GM12878 (cell line): ENCODE data around the gene TRIM16. TPM values are rescaled to one million over a fixed set of nuclear protein-coding genes. Genes with fewer than 3 reads are reported as not detected.
"Not testable (repeated sequence)": the region's sequence is repeated elsewhere in the genome, so short reads cannot be mapped to it uniquely, and the experiment has no call there.

Experiments
- ATAC-seq: fragments of 200-7000 bp; cut with Tn5 transposase; 3 replicates; pipeline ENCODE4 v1.9.1; 2020; ENCODE audit warnings: mild to moderate bottlenecking, moderate library complexity
- BruUV-seq: library from RNA; stranded (reverse); fragments of 400-500 nt; replicated peaks from 2 replicates; lab custom pipeline; 2021; lab: Mats Ljungman, UMichigan
- CTCF ChIA-PET: fragments of 300-600 bp; sonication (Branson Sonifier 250); formaldehyde crosslinking; extraction: SDS; loops from one replicate; lab custom pipeline; 2021; ENCODE audit warnings: inconsistent platforms; lab: Yijun Ruan, JAX
- POLR2A ChIA-PET: fragments of 350-600 bp; formaldehyde crosslinking; extraction: SDS; loops from one replicate; lab custom pipeline; 2021; ENCODE audit warnings: inconsistent platforms; lab: Charles Lee
- RAD21 ChIA-PET: fragments of 300-600 bp; sonication (Branson Sonifier 250); formaldehyde crosslinking; loops from one replicate; lab custom pipeline; 2023; ENCODE audit warnings: antibody characterized with exemption; ENCODE audit not compliant: unreplicated experiment; lab: Charles Lee
- SMC1A ChIA-PET: fragments of 300-600 bp; sonication (Branson Sonifier 250); formaldehyde crosslinking; loops from one replicate; lab custom pipeline; 2023; ENCODE audit not compliant: unreplicated experiment, uncharacterized antibody; lab: Charles Lee
- DNase-seq: peaks from one replicate; pipeline ENCODE4 v3.0.0-alpha.2; 2011; ENCODE audit warnings: low read depth, low spot score
- FAIRE-seq: peaks from 3 replicates; lab custom pipeline; 2011; peaks lifted over from hg19 to GRCh38; lab: Jason Lieb, UNC
- H2AFZ ChIP-seq: 2 replicates; pipeline ENCODE4 v1.6.0; 2011; ENCODE audit warnings: low read depth, low read length, control low read depth; ENCODE audit not compliant: control insufficient read depth
- H3K27ac ChIP-seq: 2 replicates; pipeline ENCODE4 v1.5.1; 2011; ENCODE audit warnings: control low read depth; ENCODE audit not compliant: control insufficient read depth, insufficient read depth
- H3K27me3 ChIP-seq, 2 experiments: replicated peaks in 1 of 2; 2 replicates each; pipeline versions ENCODE4 v1.6.0 to v1.6.1; 2011; ENCODE audit warnings: low read length in 1 of 2; ENCODE audit not compliant: control insufficient read depth in 2 of 2, insufficient read depth in 2 of 2
- H3K36me3 ChIP-seq, 2 experiments: 2 replicates each; pipeline ENCODE4 v1.5.1; 2011; ENCODE audit warnings: low read length in 1 of 2; ENCODE audit not compliant: control insufficient read depth in 2 of 2, insufficient read depth in 2 of 2
- H3K4me1 ChIP-seq: 2 replicates; pipeline ENCODE4 v1.6.1; 2011; ENCODE audit warnings: mild to moderate bottlenecking, low read length, moderate library complexity, mixed read lengths; ENCODE audit not compliant: control insufficient read depth, insufficient read depth
- H3K4me2 ChIP-seq: 2 replicates; pipeline ENCODE4 v1.6.0; 2011; ENCODE audit warnings: control low read depth; ENCODE audit not compliant: control insufficient read depth, insufficient read depth
- H3K4me3 ChIP-seq: fragments of 200-600 bp; sonication (generic); 2 replicates; pipeline ENCODE4 v1.5.1; 2016
- H3K79me2 ChIP-seq: 2 replicates; pipeline ENCODE4 v1.6.0; 2011; ENCODE audit warnings: low read length; ENCODE audit not compliant: control insufficient read depth, insufficient read depth
- H3K9ac ChIP-seq: 2 replicates; pipeline ENCODE4 v1.8.0; 2011; ENCODE audit warnings: low read length, control low read depth, mixed read lengths; ENCODE audit not compliant: control insufficient read depth, insufficient read depth
- H3K9me3 ChIP-seq: replicated peaks from 3 replicates; pipeline ENCODE4 v1.5.1; 2011; ENCODE audit warnings: mild to moderate bottlenecking, low read length; ENCODE audit not compliant: control insufficient read depth, insufficient read depth
- H4K20me1 ChIP-seq: 2 replicates; pipeline ENCODE4 v1.6.0; 2011; ENCODE audit not compliant: control insufficient read depth, insufficient read depth
- WGBS: methylation state at CpG from one replicate; pipeline ENCODE4 v1.1.6; 2016; ENCODE audit warnings: low lambda C conversion rate; ENCODE audit not compliant: insufficient replicate concordance, insufficient coverage; ENCODE audit errors: missing lambda C conversion rate; 5-methylcytosine and 5-hydroxymethylcytosine counted together
- in situ Hi-C: fragments of 300-500 bp; cut with MboI; formaldehyde crosslinking; loops from 9 replicates; pipeline ENCODE4 v1.14.3; 2018; ENCODE audit warnings: mixed read lengths
- intact Hi-C: fragments of 100-400 bp; cut with micrococcal nuclease; formaldehyde crosslinking; loops from one replicate; pipeline ENCODE4 v1.14.2; 2022; ENCODE audit not compliant: unreplicated experiment
- polyA plus RNA-seq, 11 experiments: library from polyadenylated mRNA; depleted of rRNA in 4 of 11; unstranded in 6 of 11; stranded (reverse) in 5 of 11; fragments of >200 nt; fragmentation: Nextera tagmentation in 4 of 11; fragmentation: Illumina TruSeq in 1 of 11; extraction: Ambion mirVana in 4 of 11; extraction: Trizol in 1 of 11; gene quantifications; 1 replicate in 1 of 11; 2 replicates in 10 of 11; pipeline versions ENCODE4 v1.2.1 to v1.2.3, GENCODE V29; 2011 to 2016; ENCODE audit warnings: inconsistent platforms in 2 of 11, missing spikeins in 2 of 11, low read depth in 1 of 11
- total RNA-seq, 4 experiments: library from RNA; depleted of rRNA in 3 of 4; stranded (reverse); fragments of >200 nt in 3 of 4; fragmentation: Illumina TruSeq in 1 of 4; extraction: Trizol in 1 of 4; gene quantifications; 2 replicates each; pipeline versions ENCODE4 v1.2.1 to v1.2.3, GENCODE V29; 2013 to 2021

The TRIM16 gene
- total and polyA plus RNA-seq, 10 of the 15 experiments (the other 5 are each of a cell fraction or from before 2014, with no cell fraction given), result 2.6 to 11.9 (median 9.9) TPM

DNA sequence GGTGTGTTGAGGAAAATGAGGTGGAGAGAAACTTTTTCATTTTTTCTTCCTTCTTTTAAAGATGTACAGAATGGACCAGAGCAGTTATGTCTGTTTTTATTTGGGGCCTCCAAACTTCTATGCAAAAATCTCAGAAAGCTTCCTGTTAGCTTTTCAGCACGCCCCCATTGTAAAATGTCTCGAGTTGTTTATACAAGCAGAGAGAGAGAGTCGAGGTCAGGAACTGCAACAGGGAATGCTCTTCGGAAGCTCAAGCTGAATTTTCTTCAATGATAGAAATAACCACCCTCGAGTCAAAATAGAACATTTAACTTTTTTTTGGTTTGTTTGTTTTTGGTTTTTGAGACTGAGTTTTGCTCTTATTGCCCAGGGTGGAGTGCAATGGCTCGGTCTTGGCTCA lies 68.3 kb downstream of the TRIM16 start:
- H3K36me3 ChIP-seq, H3K4me1 ChIP-seq, POLR2A ChIA-PET, SMC1A ChIA-PET, RAD21 ChIA-PET, CTCF ChIA-PET, H3K27ac ChIP-seq, FAIRE-seq, H3K27me3 ChIP-seq, H3K4me3 ChIP-seq, BruUV-seq, H3K9ac ChIP-seq, H3K4me2 ChIP-seq, intact Hi-C loops, H2AFZ ChIP-seq, DNase-seq, in situ Hi-C loops, H4K20me1 ChIP-seq, H3K79me2 ChIP-seq, H3K9me3 ChIP-seq, ATAC-seq: not testable (repeated sequence)
- WGBS, result 48% methylated on average over 5 of the region's 6 CpGs

- H3K36me3 ChIP-seq, H2AFZ ChIP-seq, SMC1A ChIA-PET, H3K4me1 ChIP-seq, H3K9me3 ChIP-seq, H3K4me3 ChIP-seq, H3K9ac ChIP-seq, ATAC-seq, H3K27ac ChIP-seq, BruUV-seq, CTCF ChIA-PET, in situ Hi-C loops, intact Hi-C loops, POLR2A ChIA-PET, DNase-seq, H3K4me2 ChIP-seq, H3K79me2 ChIP-seq, H4K20me1 ChIP-seq, FAIRE-seq, RAD21 ChIA-PET, H3K27me3 ChIP-seq: not testable (repeated sequence)
- 0% methylated on average over 1 of the region's 1 CpG for WGBS
Measured at GRCh38 chr17:15613111-15613510, 71.0 kb downstream of the TRIM16 start.

- H4K20me1 ChIP-seq, FAIRE-seq, BruUV-seq, POLR2A ChIA-PET, SMC1A ChIA-PET, H3K9ac ChIP-seq, ATAC-seq, intact Hi-C loops, H3K4me2 ChIP-seq, H2AFZ ChIP-seq, in situ Hi-C loops, DNase-seq, H3K4me1 ChIP-seq, H3K4me3 ChIP-seq, H3K27ac ChIP-seq, H3K79me2 ChIP-seq, H3K36me3 ChIP-seq, H3K27me3 ChIP-seq, RAD21 ChIA-PET, CTCF ChIA-PET, H3K9me3 ChIP-seq: not testable (repeated sequence)
- 3% methylated on average over 6 of the region's 8 CpGs for whole genome bisulfite sequencing
Measured at GRCh38 chr17:15592960-15593359, 91.2 kb downstream of the TRIM16 start.

DNA sequence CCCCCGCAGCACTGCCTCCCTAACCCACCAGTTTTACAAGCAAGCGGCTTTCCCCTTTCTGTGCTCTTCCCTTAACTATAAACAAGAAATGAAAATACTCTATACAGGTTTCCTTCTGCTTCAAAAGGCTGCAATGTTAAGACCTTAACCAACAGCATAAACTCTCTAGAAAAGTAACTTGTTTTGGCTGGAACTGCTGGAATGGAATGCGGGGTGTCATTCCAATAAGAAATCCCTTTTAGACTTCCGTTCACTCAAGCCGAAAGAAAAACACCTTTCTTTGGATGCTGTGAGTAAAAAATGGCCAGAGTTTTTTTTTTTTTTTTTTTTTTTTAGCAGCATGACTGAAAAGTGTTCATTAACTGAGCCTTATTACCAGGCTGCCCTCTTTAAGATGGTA lies 92.1 kb downstream of the TRIM16 start:
- H3K9ac ChIP-seq, SMC1A ChIA-PET, intact Hi-C loops, RAD21 ChIA-PET, H3K36me3 ChIP-seq, H3K27me3 ChIP-seq, H3K79me2 ChIP-seq, H3K4me3 ChIP-seq, CTCF ChIA-PET, H3K4me2 ChIP-seq, ATAC-seq, H2AFZ ChIP-seq, DNase-seq, BruUV-seq, H3K9me3 ChIP-seq, H3K27ac ChIP-seq, FAIRE-seq, H4K20me1 ChIP-seq, POLR2A ChIA-PET, in situ Hi-C loops, H3K4me1 ChIP-seq: not testable (repeated sequence)
- WGBS, result 4% methylated on average over 4 of the region's 5 CpGs
